GM10266 (cell line): ENCODE results near the gene GPC6.

Experiments used
- DNase-seq: peaks from one replicate; pipeline ENCODE4 v3.0.0; 2012; ENCODE audit errors: extremely low spot score
- CTCF ChIP-seq: IDR thresholded peaks from 2 replicates; pipeline ENCODE4 v1.5.1; 2012; ENCODE audit warnings: mild to moderate bottlenecking, low read depth; ENCODE audit not compliant: control insufficient read depth, insufficient read depth; ENCODE audit errors: missing control alignments

Gene GPC6

GRCh38 chr13:93244141-93244917 is 17.7 kb downstream of the GPC6 start:
- TF ChIP-seq CTCF = no peak
- no peak for DNase-seq

- TF ChIP-seq CTCF = no peak
- DNase-seq = no peak
Observed at GRCh38 chr13:93244918-93245280, 18.3 kb downstream of the GPC6 start.

GRCh38 chr13:93246069-93246468 is 19.5 kb downstream of the GPC6 start:
- TF ChIP-seq CTCF = no peak
- no peak for DNase-seq

GRCh38 chr13:93248627-93249047 is 22.0 kb downstream of the GPC6 start:
- no peak for DNase-seq
- TF ChIP-seq CTCF = no peak

GRCh38 chr13:93249364-93250306 is 23.0 kb downstream of the GPC6 start:
- DNase-seq = no peak
- no peak for TF ChIP-seq CTCF

GRCh38 chr13:93254775-93255174 is 28.2 kb downstream of the GPC6 start:
- DNase-seq = no peak
- TF ChIP-seq CTCF = no peak
